Psoas muscle (tissue), 8 donors: ENCODE results near the gene CELF2. TPM values are rescaled to one million over a fixed set of nuclear protein-coding genes. Genes with fewer than 3 reads are reported as not detected.

Source experiments
- ATAC-seq, 4 donors: fragments of 200-7000 bp; cut with Tn5 transposase; one replicate each; pipeline ENCODE4 v1.9.1; 2020; ENCODE audit warnings: moderate library complexity in 3 of 4, mild to moderate bottlenecking in 2 of 4
- DNase-seq, 2 donors: peaks; one replicate each; pipeline ENCODE4 v3.0.0-alpha.2; 2020
- H3K27ac ChIP-seq: fragments of 200-600 bp; one replicate; pipeline ENCODE4 v1.8.0; 2022
- H3K27me3 ChIP-seq, 3 donors: fragments of 200-600 bp in 1 of 3; one replicate each; pipeline versions ENCODE4 v1.6.1 to v1.8.0; 2013 to 2022; ENCODE audit warnings: low read length in 2 of 3, mild to moderate bottlenecking in 2 of 3, moderate library complexity in 1 of 3; ENCODE audit not compliant: insufficient read depth in 3 of 3
- H3K36me3 ChIP-seq, 2 donors: fragments of 200-600 bp in 1 of 2; one replicate each; pipeline versions ENCODE4 v1.6.1 to v1.8.0; 2013 to 2022; ENCODE audit warnings: low read depth in 1 of 2, mild to moderate bottlenecking in 1 of 2, moderate library complexity in 1 of 2; ENCODE audit not compliant: insufficient read depth in 1 of 2
- H3K4me1 ChIP-seq: fragments of 200-600 bp; one replicate; pipeline ENCODE4 v1.8.0; 2022
- H3K4me3 ChIP-seq: fragments of 200-600 bp; one replicate; pipeline ENCODE4 v1.8.0; 2022; ENCODE audit warnings: mild to moderate bottlenecking
- H3K9me3 ChIP-seq: fragments of 200-600 bp; one replicate; pipeline ENCODE4 v1.8.0; 2022
- CTCF ChIP-seq: fragments of 200-600 bp; IDR thresholded peaks from one replicate; pipeline ENCODE4 v1.8.0; 2022; ENCODE audit warnings: antibody characterized with exemption
- WGBS, 3 donors: extraction: QIAGEN DNeasy Blood & Tissue Kit; methylation state at CpG; one replicate each; pipeline versions ENCODE4 v1.1.6 to v1.1.7; 2013; 5-methylcytosine and 5-hydroxymethylcytosine counted together
- intact Hi-C, 2 donors: fragments of 100-400 bp; cut with DNase I; formaldehyde crosslinking; loops; one replicate each; pipeline versions ENCODE4 v1.11.0 to v1.14.2; 2022
- polyA plus RNA-seq, 3 donors: library from polyadenylated mRNA; stranded (reverse); fragments of 200-250 nt; gene quantifications; one replicate each; pipeline ENCODE4 v1.2.3, GENCODE V29; 2013
- total RNA-seq, 4 donors: library from RNA; stranded (reverse); fragmentation: NEBNext Ultra II Directional in 2 of 4; extraction: Animal tissue kit (Norgen Biotek cat#: 25700) in 2 of 4; gene quantifications; one replicate each; pipeline versions ENCODE4 v1.2.1 to v1.2.4, GENCODE V29; 2021 to 2023
- donor health status: healthy with polysubstance abuse.
- donor health status: DM: no; HTN: no; CAD: no; lungs with moderate emphysema.
- donor health status: Bipolar disorder and iron deficiency.
- donor health status: healthy.
- donor health status: DM: yes; HTN: yes; CAD: no.
- donor health status: DM: no; HTN: no; CAD: no.
- donor health status: DM: no; HTN: no; CAD: no.
- donor health status: DM: yes; HTN: yes; CAD: no.

The CELF2 gene
- total and polyA plus RNA-seq, 7 donors: 9.8 to 47.8 (median 29.0) TPM

GRCh38 chr10:11219431-11219830, 201.8 kb downstream of the CELF2 start:
- ATAC-seq (no peak), DNase-seq (no peak)
- WGBS, 3 donors: 90 to 93% (median 92%) methylated on average over 3 of the region's 3 CpGs
- Histone ChIP-seq H3K4me3 (no peak overlapping the region), H3K36me3 (peaks cover 0 to 13% of the 10 kb centered on the region in 2 donors), H3K27me3 (no peaks in the 10 kb centered on the region), H3K27ac (no peak overlapping the region), H3K9me3 (no peaks in the 10 kb centered on the region), H3K4me1 (no peaks in the 10 kb centered on the region)
- intact Hi-C loops: no loop called here
- TF ChIP-seq CTCF: no peak

- Histone ChIP-seq H3K4me3 (no peak overlapping the region), H3K27me3 (no peaks in the 10 kb centered on the region), H3K4me1 (no peaks in the 10 kb centered on the region), H3K36me3 (peaks cover 0 to 11% of the 10 kb centered on the region in 2 donors), H3K9me3 (no peaks in the 10 kb centered on the region), H3K27ac (no peak overlapping the region)
- TF ChIP-seq CTCF: no peak
- 81 to 82% (median 81%) methylated on average over 9 of the region's 9 CpGs for WGBS, 3 donors
- DNase-seq: no peak
- no peak for ATAC-seq
- intact Hi-C loops: no loop called here
Observed at GRCh38 chr10:11223081-11223480, 205.4 kb downstream of the CELF2 start.

GRCh38 chr10:11223507-11224140, 206.0 kb downstream of the CELF2 start:
- 90 to 93% (median 91%) methylated on average over 9 of the region's 9 CpGs for WGBS, 3 donors
- ATAC-seq (no peak), DNase-seq (no peak)
- H3K4me3 ChIP-seq: no peak overlapping the region
- no peaks in the 10 kb centered on the region for H3K9me3 ChIP-seq
- H3K36me3 ChIP-seq: peaks cover 0 to 6% of the 10 kb centered on the region in 2 donors
- H3K27me3 ChIP-seq: no peaks in the 10 kb centered on the region
- H3K27ac ChIP-seq: no peak overlapping the region
- intact Hi-C loops: no loop called here
- H3K4me1 ChIP-seq: no peaks in the 10 kb centered on the region
- no peak for TF ChIP-seq CTCF

GRCh38 chr10:11224321-11224720, 206.6 kb downstream of the CELF2 start:
- no peak overlapping the region for H3K4me3 ChIP-seq
- 97 to 98% (median 97%) methylated on average over 5 of the region's 5 CpGs for WGBS, 3 donors
- intact Hi-C loops: no loop called here
- DNase-seq (no peak), ATAC-seq (no peak)
- no peaks in the 10 kb centered on the region for H3K36me3 ChIP-seq
- TF ChIP-seq CTCF: no peak
- no peaks in the 10 kb centered on the region for H3K9me3 ChIP-seq
- H3K27ac ChIP-seq: no peak overlapping the region
- no peaks in the 10 kb centered on the region for H3K4me1 ChIP-seq
- H3K27me3 ChIP-seq: no peaks in the 10 kb centered on the region

- Histone ChIP-seq H3K27ac (no peak overlapping the region), H3K9me3 (no peaks in the 10 kb centered on the region), H3K4me3 (no peak overlapping the region), H3K27me3 (no peaks in the 10 kb centered on the region), H3K36me3 (no peaks in the 10 kb centered on the region), H3K4me1 (no peaks in the 10 kb centered on the region)
- 85 to 87% (median 86%) methylated on average over 12 of the region's 12 CpGs for WGBS, 3 donors
- no peak for ATAC-seq
- intact Hi-C loops: no loop called here
- TF ChIP-seq CTCF: no peak
- no peak for DNase-seq
Observed at GRCh38 chr10:11224792-11225416, 207.2 kb downstream of the CELF2 start.
